ENCODE results near the gene ALDH1L1.

- no peak for TF ChIP-seq CTCF (IDR thresholded peaks at IDR 0.05; ENCODE audit: low read length)
- no peak for TF ChIP-seq EZH2phosphoT487 (IDR thresholded peaks at IDR 0.05; ENCODE audit: low read length)
- TF ChIP-seq EZH2 (optimal IDR thresholded peaks at IDR 0.05; ENCODE audit: low read depth, low read length), result no peak
Observed at GRCh38 chr3:126142652-126143051, 37.7 kb downstream of the ALDH1L1 start.
